Fibroblast of skin of right quadriceps (primary cell): Measurements from ENCODE around the gene GANAB.
A peak's percentile ranks its signal among the peaks of the same experiment; 100 is the strongest.
"Not testable (repeated sequence)": the region's sequence is repeated elsewhere in the genome, so short reads cannot be mapped to it uniquely, and the experiment has no call there.

ENCODE experiments used
- DNase-seq: peaks from one replicate; pipeline ENCODE4 v3.0.0-alpha.2; 2013

The GANAB gene

DNA sequence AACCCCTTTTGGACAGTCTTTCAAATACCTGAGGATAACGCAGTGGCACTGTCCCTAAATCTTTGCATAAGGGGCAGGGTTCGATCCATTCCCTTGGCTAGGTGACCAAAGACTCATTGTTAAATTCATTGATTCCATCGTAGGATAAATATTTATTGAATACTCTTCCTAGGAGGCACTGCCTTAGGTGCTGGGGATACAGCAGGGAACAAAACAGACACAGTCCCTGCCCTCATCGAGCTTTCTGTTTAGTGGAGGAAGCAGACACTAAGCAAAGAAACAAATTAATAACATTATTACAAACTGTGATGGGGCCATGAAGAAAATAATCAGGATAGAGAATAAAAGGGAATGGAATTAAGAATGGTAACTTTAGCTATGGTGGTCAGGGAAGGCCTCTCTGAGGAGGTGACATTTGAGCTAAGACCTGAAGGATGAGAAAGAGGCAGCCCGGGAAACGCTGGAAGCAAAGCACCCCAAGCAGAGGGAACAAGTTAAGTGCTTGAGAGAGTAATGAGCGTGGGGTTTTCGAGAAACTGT is 25.3 kb downstream of the GANAB start:
- DNase-seq, result no peak

DNA sequence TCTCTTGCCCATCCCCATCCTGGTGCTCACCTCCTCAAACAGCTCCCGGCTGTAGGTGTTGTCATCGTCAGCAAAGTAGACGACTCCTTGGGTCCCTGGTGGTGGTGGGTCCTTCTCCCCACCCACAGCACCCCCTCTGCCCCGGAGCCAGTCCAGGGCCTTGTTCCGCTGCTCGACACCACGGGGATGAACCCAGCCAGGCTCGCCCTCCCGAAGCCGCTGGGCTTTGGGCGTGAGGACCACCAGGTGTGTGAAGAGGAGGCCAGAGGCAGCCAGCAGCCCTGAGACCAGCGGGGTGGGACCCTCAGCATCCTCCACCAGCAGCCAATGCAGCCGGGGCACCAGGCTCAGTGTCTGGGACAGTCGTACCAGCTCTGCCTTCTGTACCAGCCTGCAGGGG is 29.5 kb downstream of the GANAB start:
- not testable (repeated sequence) for DNase-seq

DNA sequence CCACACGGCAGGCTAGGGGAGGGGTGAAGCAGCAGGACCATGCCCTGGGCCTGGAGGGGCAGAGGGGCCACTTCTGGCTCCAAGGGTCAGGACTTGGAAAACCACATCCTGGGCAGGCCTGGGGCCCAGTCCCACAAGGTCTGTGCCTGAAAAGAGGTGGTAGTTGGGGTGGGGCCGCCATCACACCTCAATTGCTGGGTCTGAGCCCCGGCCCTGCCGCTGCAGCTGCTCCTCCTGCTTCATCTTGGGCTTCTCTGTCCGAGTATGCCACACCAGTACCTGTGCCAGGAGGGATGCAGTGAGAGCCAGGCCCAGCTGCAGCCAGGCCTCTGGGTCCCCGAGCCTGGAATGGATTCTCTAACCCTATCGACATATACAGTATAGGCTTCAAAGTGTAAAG is 30.9 kb downstream of the GANAB start:
- DNase-seq, result no peak

DNA sequence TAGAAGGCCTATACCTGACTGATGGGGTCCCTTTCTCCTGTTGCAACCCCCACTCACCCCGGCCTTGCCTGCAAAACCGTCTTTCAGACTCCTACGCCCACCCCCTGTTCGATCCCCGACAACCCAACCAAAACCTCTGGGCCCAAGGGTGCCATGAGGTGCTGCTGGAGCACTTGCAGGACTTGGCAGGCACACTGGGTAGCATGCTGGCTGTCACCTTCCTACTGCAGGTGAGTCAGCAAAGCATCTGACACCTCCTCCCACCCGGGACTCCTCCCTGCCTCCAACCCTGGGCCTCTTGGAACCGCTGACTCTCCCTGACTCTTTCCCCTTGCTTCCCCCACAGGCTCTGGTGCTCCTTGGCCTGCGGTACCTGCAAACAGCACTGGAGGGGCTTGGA is 32.1 kb downstream of the GANAB start:
- DNase-seq, result no peak

DNA sequence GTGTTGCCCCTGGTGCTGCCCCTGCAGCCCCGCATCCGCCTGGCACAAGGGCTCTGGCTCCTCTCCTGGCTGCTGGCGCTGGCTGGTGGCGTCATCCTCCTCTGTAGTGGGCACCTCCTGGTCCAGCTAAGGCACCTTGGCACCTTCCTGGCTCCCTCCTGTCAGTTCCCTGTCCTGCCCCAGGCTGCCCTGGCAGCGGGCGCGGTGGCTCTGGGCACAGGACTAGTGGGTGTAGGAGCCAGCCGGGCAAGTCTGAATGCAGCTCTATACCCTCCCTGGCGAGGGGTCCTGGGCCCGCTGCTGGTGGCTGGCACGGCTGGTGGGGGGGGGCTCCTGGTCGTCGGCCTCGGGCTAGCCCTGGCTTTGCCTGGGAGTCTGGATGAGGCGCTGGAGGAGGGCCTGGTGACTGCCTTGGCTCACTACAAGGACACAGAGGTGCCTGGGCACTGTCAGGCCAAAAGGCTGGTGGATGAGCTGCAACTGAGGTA is 33.1 kb downstream of the GANAB start:
- no peak for DNase-seq

DNA sequence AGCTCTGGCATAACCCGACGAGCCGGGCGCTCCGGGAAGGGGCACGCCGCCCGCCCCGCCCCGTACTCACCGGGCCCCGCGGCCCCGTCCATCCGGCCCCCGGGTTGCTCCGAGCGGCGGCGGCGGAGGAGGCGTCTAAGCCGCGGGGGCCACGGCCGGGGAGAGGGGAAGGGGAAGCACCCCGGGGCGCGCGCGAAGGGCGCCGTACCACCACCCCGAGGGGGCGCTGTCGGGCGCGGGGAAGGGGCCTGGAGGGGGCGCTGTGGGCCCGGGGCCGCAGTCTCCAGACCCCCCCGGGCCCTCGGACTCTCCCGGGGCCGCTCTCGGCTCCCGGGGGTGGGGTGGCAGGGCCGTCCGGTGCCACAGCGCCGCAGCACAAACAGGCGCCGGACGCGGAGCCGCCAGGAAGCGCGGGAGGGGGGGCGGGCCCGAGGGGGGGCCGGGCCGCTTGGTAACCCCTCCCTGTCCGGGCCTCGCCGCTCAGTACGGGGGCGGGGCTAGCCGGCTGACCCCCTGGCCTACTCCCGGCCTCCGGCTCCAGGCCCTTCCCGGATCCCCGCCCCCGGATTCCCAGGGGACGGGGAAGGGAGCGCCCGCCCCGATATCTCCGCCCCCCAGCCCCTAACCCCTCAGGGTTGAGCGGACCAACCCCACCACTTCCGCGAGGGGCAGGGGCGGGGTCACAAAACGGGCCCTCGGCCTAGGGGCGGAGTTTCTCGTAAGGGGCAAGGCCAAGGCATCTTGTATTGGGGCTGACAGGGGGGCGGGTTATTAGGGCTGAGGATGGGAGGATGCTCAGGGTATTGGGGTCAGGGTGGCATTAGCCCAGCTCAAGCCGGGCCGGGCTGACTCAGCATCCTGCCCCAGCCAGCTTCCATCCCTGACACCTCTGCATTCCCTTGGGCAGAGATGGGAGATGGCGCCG is 33.8 kb downstream of the GANAB start, which contains the start of the genes EML3 and ROM1:
EML3 (minus strand) TSS at position 410 of the 925 bp plus-strand sequence; CDS start at position 92, 318 bp downstream.
ROM1 (plus strand) TSS at position 892 of the 925 bp plus-strand sequence; CDS start at position 917, 25 bp downstream.
- DNase-seq, result peak; percentile 74

DNA sequence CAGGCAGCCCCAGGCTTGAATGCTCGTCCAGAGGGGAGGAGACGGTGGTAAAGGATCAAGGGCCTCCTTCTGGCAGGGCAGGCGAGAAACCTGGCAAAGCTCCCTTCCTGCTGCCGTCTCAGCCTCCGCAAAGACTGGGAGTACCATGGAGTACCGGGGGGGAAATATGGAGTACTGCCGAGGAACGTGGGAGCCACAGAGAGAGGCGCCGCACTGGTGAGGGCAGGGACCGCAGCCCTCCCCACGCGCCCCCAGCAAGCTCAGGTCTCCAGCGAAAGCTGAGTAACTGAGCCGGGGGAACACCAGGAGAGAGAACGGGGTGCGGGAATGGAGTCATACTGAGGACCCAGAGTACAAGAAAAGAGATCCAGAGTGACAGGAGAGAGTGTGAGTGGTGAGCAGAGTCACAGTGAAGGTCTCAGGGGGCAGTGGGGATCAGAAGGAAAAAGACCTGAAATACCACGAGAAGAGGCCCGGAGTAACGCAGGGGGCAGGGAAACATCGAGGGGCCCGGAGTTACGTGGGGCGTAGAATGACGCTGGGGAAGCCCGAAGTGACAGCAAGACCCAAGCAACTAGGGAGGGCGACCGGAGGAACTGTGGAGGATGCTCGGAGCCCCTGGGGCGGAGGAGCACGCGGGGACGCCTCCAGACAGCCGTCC is 34.6 kb downstream of the GANAB start:
- DNase-seq, result peak; percentile 42

DNA sequence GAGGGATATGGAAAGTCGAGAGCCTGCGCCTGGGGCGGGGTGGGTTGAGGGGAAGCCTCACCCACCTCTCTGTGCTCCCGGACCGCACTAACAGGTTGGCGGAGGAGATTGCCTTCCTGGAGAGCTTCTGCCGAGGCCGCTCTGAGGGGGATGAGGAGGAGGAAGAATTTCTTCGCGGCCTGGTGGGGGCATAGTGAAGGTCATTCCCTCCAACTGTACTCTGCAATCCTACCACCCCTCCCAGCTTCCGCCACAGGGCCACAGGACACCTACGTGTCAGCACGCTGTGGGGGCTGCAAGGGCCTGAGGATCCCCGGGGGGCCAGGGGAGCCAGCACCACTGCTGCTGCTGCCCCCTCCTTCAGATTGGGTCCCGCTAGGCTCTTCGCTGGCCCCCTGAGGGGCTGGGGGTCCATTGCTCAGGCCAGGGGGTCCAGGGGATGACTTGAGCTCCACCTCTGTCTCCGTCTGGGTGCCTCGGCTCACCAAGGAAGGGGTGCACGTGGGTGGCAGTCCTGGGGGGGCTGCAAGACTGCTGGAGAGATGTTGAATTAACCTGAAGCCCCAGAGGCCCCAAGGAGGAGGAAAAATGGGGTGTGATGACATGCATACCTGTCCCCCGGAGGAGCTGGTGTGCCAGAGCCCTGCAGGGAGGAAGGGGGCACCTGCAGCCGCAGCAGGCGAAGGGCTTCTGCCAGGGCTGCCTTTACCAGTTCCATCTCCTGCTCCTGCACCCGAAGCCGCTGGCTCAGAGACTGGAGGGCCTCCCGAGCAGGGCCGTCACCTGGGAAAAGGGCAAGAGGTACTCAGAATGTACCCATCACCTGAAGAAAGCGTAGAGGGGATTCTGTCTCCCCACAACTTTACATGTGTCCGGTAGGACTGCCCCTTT is 35.4 kb downstream of the GANAB start:
- no peak for DNase-seq

DNA sequence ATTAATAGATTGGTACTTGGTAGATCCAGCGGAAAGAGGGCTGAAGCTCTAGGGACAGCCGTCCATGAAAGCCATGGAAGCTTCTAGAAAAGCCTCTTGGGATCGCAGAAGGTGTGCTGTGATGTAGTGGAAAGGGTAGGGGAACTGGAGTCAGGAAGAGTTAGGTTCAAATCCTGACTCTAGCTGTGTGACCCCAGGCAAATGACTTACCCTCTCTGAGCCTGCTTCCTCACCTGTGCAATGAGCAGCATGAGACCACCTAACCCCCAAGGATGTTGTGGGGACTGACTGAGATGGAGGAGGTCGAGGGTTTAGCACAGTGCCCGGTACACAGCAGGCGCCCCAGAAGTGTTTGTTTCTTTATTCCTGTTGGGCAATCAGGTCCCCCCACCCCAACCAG is 36.0 kb downstream of the GANAB start:
- no peak for DNase-seq

DNA sequence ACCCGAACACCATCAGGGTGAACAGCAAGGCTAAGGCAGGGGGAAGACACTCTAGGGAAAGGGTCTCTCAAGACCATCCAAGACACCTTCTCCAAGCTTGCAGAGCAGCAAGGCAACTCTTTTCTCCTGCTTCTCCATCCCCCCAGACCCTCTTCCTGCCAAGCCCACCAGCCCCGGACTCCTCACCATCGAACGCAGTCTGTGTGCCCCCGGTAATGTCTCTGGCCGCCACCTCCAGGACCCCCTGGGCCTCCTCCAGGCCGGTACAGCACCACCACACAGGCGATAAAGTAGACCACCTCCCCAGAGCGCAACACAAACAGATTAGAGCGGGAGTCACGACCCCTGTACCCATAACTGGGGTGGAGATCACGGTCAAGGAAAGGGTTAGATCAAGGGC is 37.6 kb downstream of the GANAB start:
- no peak for DNase-seq

DNA sequence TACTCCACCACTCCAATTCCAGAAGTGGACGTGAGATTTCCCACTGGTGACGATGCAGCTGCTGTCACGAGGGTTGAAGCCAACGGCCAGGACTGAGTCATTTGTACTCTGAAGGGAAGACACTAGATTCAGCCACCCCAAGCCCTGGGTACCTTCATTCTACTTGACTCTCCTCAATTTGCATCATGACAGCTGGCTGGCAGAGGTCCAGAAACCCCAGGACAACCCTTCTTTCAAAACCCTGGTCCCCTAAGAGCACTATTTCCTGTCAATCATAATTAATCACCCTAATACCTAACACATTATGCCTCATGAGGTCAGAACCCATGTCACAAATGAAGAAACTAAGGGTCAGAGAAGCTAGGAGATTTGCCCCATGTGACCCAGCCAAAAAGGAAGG is 38.7 kb downstream of the GANAB start:
- DNase-seq, result no peak

DNA sequence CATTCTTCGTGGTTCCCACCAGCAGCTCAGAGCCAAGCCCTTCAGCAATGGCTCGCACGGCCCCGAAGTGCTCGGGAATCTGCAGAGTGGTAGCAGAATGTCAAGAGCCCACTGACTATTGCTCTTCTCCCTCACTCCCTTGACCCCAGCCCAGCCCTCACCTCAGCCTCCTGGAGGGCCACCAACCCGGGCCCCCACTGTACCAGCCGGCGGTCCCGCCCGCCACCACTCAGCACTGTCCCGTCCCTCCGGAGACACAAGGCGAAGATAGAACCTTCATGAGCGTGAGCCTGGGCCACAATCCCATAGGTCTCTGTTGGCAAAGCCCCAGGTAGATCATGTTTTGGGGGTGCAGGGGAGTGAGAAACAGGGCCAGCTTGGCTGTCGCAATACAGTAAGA is 40.5 kb downstream of the GANAB start:
- no peak for DNase-seq

DNA sequence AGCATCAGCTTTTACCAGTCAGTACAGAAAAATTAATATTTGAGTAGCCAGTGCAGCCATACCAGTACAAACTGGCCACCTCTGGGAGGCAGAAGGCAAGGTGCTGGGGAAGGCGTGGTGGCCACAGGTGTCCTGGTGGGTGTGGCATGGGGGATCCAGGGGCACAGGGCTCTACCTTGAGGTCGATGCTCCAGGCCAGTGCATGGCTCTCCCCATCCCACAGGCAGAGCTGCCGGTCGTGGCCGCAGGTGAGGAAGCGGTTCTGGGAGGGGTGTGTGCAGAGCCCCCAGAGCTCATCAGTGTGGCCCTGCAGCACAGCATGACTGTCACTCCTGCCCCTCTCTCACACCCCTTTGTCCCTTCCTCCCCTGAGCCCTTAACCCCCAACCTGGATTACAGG is 40.9 kb downstream of the GANAB start:
- DNase-seq, result no peak

DNA sequence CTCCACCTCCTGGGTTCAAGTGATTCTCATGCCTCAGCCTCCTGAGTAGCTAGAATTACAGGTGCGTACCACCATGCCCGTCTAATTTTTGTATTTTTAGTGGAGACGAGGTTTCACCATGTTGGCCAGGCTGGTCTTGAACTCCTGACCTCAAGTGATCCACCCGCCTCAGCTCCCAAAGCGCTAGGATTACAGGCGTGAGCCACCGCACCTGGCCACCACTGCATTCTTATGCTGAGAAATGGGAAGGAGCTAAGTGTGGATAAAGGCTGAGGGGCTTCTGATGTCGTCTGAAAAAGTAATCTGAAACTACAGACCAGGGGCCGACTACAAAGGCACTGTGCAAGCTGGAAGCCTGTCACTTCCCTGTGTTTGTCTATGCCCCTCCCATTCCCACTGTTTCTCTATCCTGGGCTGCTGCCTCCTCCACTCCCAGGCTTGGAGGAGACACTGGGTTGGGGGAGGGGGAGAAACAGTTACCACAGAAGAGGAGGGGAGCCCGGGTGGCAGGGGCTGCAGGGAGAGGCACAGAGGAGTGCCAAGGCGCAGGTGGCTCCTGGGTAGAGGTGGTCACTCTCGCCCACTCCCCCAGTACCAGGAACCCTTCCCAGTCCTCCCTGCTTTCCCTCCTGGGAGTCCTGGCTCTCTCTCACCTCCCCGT is 41.8 kb downstream of the GANAB start:
- DNase-seq, result no peak

DNA sequence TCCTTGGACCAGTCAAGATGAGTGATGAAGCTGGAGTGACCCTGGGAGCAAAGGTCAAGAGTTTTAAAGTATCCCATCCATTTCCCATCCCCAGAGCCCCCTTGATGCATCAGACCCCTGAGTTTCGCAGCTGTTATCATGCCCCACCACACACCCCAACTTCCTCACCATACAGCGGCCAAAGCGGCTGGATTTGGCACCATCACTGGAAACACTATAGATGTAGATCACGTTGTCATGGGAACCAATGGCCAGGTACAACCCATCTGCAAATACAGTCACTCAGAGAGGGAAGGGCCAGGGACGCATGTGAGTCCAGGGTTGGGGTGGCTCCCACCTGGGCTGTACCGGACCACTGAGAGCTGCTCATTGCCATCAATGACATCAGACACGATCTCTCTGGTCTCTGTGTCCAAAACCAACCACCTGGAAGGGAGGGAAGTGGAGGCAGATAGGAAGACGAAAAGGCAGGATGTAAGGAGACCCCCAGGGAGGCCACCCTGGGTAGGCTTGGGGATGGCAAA is 42.6 kb downstream of the GANAB start:
- no peak for DNase-seq

DNA sequence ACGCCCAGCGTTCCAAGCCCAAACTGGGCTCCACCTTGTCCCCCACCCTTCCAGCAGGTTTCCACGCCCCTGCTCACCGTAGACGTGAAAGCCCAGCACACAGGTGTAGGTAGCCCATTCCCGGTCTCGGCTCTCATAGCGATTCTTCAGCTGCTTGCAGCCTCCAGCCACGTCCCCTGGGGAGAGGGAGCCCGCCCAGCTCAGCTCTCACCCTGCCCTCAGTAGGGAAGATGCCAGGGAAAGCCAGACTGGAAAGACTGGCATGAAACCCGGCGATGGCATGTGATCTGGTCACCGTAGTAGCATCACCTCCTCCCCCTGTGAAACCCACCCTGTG is 43.4 kb downstream of the GANAB start:
- no peak for DNase-seq

DNA sequence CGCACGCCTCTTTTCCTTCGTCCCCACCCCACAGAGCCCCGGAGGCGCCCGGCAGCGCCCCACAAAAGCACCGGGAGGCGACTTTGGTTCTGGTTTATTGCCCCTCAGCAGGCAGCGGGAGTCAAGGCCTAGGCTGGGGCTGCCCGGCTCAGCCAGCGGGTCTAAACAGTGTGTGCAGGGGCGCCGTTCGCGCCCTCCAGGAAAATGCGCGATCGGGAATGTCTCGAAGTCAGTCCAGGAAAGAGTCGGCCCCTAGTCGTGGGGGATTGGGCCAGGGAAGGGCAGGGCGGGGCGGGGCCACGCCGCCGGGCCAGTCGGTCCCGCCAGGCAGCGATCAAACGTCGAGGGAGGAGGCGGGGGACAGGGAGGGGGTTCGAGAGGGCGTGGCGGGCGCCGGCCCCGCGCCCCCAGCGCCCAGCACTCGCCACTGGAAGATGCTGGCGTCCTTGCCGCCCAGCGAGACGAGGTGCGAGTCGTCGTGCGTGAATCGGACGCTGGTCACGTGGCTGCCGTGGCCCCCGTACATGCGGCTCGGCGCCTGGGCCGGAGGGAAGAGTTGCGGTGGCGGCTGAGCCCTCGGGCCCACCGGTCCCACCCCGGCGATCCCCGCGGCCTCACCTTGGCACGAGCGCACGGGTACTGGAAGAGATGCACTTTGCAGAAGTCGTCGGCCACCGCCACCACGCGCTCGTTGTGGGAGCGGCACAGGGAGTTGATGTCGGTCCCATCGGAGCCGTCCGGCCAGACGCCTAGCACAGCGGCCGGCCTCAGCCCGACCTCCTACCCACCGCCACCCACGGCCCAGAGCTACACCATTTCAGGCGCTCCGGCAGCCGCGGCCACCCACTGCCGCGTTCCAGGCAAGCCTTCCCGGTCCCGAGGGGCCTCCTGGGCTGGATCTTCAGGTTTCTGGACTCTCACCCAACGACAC is 44.0 kb downstream of the GANAB start:
- peak; percentile 69 for DNase-seq

DNA sequence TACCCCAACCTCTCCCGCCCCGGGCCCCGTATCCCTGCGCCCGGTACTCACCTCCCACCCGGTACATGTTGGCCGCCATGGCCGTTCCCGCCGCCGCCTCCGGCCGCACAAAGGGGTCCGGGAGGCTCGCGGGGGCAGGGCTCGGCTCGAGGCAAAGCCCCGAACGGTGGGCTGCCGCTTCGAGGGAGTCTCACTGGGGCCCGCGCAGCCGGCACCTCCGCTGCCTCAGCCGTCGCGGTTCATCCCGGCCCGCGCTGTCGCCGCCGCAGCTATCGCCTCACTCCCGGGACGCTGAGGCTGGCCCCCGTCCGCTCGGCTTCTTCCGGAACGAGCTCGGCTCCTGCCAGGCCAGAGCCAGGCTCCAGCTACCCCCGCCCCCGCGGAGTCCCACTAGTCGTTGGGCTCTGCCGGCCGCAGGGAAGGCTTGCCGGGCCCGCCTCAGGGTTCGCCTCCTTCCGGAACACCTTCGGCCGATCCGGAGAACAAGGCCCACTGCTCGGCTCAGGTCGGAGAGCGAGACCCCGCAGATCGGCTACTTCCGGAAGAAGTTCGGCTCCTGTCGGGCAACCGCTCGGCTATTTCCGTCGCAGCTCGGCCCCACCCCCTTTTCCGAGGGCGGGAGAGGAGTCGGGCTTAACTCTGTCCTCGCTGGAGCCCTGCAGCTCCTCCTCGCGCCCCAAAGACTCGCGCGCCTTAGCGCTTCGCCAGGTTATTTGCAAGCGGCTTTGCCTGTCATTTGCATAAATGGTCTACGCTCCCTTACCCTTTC is 44.9 kb downstream of the GANAB start, which contains the start of gene MTA2:
MTA2 (minus strand) TSS at position 494 of the 769 bp plus-strand sequence; CDS start at position 79, 415 bp downstream.
- peak; percentile 97 for DNase-seq

DNA sequence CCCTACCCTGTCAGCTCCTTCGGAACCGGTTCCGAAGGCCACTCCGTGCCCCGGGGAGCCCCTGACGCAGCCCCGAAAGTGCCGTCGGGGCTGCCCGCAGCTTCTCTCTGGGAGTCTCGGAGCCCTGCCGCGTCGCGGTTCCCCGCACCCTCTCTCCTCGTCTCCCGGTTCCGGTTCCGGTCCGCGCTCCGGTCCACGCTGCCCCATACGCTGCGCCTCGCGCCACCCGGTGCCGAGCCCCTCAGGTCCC is 45.4 kb downstream of the GANAB start:
- DNase-seq, result peak; percentile 32
